Measurements from ENCODE around the gene RHBDL1. TPM values are rescaled to one million over a fixed set of nuclear protein-coding genes. Genes with fewer than 3 reads are reported as not detected.

The RHBDL1 gene
- total RNA-seq, 1 donor from 2014 or later: 0.88 TPM

DNA sequence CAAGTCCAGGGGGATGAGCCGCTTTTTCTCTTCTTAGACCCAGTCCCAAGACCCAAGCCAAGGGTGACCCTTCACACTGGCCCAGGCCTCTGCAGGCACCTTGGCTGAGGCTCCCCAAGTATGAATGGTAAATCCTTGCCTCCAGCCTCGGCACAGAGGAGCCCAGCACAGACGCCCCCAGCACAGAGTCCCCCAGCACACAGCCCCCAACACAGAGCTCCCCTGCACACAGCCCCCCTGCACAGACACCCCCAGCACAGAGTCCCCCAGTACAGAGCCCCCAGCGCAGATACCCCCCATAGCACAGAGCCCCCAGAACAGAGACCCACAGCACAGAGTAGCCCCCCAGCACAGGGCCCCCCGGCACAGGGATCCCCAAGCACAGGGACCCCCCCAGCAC, 34.9 kb upstream of the RHBDL1 start:
- H3K4me3 ChIP-seq (ENCODE audit: low read depth, low read length): no peak overlapping the region
- no peak for TF ChIP-seq CTCF (IDR thresholded peaks at IDR 0.05; ENCODE audit: insufficient read depth, low read length, poor library complexity, severe bottlenecking)
- no peaks in the 10 kb centered on the region for H3K36me3 ChIP-seq (ENCODE audit: control insufficient read depth, insufficient read depth, low read length)
- no peaks in the 10 kb centered on the region for H3K27me3 ChIP-seq (ENCODE audit: control insufficient read depth, insufficient read depth, low read length)
- DNase-seq (ENCODE audit: low read depth): no peak

- Histone ChIP-seq H3K27me3 (ENCODE audit: control insufficient read depth, insufficient read depth, low read length) (no peaks in the 10 kb centered on the region), H3K4me3 (ENCODE audit: low read depth, low read length) (peak within 1 kb of the TSS; percentile 61), H3K36me3 (ENCODE audit: control insufficient read depth, insufficient read depth, low read length) (no peaks in the 10 kb centered on the region)
- TF ChIP-seq CTCF (IDR thresholded peaks at IDR 0.05; ENCODE audit: insufficient read depth, low read length, poor library complexity, severe bottlenecking): no peak
- DNase-seq (ENCODE audit: low read depth): no peak
These were observed 33.9 kb upstream of the RHBDL1 start, which contains the start of gene MCRIP2 for GRCh38 chr16:641326-642188. Gene MCRIP2, plus strand, starts transcription at chr16:641828. Its CDS starts 164 bp downstream, at chr16:641992.

GRCh38 chr16:642189-643049, 33.1 kb upstream of the RHBDL1 start:
- Histone ChIP-seq H3K27me3 (ENCODE audit: control insufficient read depth, insufficient read depth, low read length) (no peaks in the 10 kb centered on the region), H3K4me3 (ENCODE audit: low read depth, low read length) (peak overlapping the region; percentile 61), H3K36me3 (ENCODE audit: control insufficient read depth, insufficient read depth, low read length) (no peaks in the 10 kb centered on the region)
- DNase-seq (ENCODE audit: low read depth): no peak
- TF ChIP-seq CTCF (IDR thresholded peaks at IDR 0.05; ENCODE audit: insufficient read depth, low read length, poor library complexity, severe bottlenecking): no peak

DNA sequence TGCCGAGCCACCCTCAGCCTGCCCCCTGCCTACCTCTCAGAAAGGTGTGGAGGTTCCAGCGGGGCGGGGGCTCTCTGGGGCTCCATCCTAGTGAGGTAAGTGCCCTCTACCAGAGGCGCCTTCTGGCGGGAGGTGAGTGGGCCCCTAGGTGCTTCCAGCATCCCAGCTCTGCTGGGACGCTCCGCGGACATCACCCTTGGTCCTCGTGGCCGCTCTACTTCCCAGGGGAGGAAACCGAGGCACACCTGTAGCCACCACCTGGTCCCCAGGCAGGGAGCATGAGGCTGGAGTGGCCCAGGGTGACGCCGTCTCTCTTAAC, 32.5 kb upstream of the RHBDL1 start:
- no peaks in the 10 kb centered on the region for H3K27me3 ChIP-seq (ENCODE audit: control insufficient read depth, insufficient read depth, low read length)
- H3K4me3 ChIP-seq (ENCODE audit: low read depth, low read length): peak overlapping the region; percentile 61
- no peak for DNase-seq (ENCODE audit: low read depth)
- TF ChIP-seq CTCF (IDR thresholded peaks at IDR 0.05; ENCODE audit: insufficient read depth, low read length, poor library complexity, severe bottlenecking): no peak
- H3K36me3 ChIP-seq (ENCODE audit: control insufficient read depth, insufficient read depth, low read length): no peaks in the 10 kb centered on the region

DNA sequence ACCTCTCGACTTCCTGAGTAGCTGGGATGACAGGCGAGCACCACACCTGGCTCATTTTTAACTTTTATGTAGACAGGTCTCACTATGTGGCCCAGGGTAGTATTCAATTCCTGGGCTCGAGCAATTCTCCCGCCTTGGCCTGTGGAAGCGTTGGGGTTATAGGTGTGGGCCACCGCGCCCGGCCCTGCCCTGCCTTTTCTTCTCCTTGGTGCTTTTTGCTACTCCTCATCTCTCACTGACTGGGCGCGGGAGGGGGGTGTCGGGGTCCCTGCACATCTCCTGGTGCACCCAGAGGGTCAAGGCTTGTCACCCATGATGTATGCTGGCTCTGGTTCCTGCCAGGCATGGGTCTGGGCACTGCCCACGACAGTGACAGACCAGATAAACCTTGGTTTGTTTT, 30.9 kb upstream of the RHBDL1 start:
- no peaks in the 10 kb centered on the region for H3K27me3 ChIP-seq (ENCODE audit: control insufficient read depth, insufficient read depth, low read length)
- H3K4me3 ChIP-seq (ENCODE audit: low read depth, low read length): no peak overlapping the region
- TF ChIP-seq CTCF (IDR thresholded peaks at IDR 0.05; ENCODE audit: insufficient read depth, low read length, poor library complexity, severe bottlenecking): no peak
- no peaks in the 10 kb centered on the region for H3K36me3 ChIP-seq (ENCODE audit: control insufficient read depth, insufficient read depth, low read length)
- DNase-seq (ENCODE audit: low read depth): no peak

All from kidney epithelial cell (primary cell).